ENCODE data around the gene CEMP1.
"Not testable (repeated sequence)": the region's sequence is repeated elsewhere in the genome, so short reads cannot be mapped to it uniquely, and the experiment has no call there.

Gene CEMP1, protein sequence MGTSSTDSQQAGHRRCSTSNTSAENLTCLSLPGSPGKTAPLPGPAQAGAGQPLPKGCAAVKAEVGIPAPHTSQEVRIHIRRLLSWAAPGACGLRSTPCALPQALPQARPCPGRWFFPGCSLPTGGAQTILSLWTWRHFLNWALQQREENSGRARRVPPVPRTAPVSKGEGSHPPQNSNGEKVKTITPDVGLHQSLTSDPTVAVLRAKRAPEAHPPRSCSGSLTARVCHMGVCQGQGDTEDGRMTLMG

DNA sequence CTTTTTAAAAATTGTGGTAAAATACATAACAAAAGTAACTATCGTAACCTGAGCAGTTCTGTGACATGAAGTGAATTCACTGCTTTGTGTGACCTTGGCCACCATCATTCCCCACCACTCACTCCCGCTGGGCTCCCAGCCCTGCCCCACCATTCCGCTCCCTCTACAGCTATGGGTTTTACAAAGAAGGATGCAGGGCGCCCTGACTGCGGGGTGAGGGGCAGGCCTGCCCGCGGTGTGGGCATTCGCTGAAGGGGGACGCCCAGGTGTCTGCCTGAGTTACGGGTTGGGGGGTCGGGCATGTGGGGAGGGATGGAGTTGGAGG, at the start of gene CEMP1:
TSS of gene CEMP1 (minus strand) at position 38 of the 325 bp plus-strand sequence. CDS start 335 bp downstream, outside the sequence.
- no peak for DNase-seq (ENCODE audit: low read depth in 1 of 2, low spot score in 1 of 2)

DNA sequence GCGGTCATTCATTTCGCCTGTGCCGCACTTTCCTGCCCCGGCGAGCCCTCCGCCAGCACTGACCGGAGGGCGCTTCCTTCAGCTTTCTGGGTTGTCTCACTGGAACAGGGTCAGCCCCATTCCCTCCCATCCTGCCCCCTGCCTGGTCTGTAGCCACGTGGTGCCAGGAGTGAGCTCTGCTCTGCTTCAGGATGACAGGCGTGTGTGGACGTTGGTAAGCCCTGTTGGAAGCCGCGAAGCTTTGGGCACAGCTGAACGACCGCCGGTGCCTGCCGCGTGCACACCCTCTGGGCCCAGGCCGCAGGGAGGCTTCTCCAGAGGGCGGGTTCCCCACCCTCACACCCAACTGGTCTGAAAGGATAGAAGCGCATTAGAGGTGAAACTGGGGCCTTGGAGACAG, 49.6 kb upstream of the CEMP1 start:
- DNase-seq (ENCODE audit: low read depth in 1 of 2, low spot score in 1 of 2), result not testable (repeated sequence)

DNA sequence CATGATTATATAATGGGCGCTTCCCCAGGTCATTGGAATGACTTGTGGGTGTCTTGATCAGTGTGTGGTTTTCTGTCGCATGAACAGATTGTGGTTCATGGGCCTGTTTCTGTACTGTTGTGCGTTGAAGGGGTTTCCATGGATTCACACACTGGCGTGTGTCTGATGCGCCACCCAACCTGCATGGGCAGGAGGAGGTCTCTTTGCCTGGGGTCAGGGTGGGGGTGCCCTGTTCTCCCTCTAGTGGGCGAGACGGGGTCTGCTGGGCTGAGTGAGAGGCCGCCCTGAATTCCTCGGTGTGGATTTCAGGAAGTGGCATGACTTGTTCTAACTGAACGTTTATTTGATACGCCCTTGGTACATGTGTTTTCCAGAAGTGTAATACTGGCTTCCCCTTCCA, 48.9 kb upstream of the CEMP1 start:
- DNase-seq (ENCODE audit: low read depth in 1 of 2, low spot score in 1 of 2), result not testable (repeated sequence)

DNA sequence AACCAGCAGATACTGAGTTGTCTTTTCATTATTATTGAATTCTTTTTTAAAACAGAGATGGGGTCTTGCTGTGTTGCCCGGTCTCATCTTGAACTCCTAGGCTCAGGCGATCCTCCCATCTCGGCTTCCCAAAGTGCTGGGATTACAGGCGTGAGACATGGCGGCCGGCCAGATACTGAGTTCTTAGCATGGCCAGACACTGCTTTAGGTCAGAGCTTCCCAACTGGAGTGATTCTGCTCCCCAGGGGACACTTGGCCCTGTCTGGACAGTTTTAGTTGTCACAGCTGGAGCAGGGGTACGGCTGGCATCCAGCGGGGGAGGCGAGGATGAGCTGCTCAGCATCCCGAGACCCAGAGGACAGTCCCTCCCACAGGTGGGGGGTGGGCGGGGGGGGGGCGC, 47.7 kb upstream of the CEMP1 start:
- not testable (repeated sequence) for DNase-seq (ENCODE audit: low read depth in 1 of 2, low spot score in 1 of 2)

DNA sequence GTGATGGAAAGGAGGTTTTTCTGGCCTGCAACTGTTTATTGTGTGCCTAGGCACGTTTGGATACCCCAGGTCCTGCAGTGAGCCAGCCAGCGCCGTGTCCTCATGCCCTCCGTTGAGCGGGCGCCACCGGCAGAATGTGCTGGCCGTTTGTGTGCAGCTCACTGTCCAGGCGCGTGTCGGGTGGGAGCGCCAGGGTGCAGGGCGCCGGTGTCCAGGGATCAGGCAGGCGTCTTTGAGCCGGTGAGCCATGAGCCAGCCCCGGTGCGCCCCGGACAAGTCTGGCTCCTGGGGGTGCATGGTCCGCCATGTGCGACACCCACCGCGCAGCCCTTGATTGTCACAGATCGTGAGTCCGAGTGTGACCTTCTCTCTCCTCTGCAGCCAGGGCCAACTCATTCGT, 45.8 kb upstream of the CEMP1 start:
- not testable (repeated sequence) for DNase-seq (ENCODE audit: low read depth in 1 of 2, low spot score in 1 of 2)

DNA sequence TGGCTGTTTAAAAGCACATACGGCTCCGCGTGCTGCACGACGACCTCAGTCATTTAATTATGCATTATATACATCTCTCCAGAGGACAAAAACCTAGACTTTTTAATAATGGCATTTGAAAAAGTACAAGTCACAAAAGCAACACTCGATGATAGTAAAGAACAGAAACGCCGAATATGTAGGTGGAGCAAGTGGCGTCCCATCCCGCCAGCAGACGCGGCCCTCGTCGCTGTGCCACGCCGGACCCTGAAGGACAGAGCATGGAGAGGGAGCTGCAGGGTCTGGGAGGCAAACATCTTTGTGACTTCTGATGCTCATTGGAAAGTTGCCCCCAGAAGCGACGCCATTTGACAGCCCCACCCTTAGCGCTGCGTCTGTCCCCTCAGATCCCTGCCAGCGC, 44.6 kb upstream of the CEMP1 start:
- not testable (repeated sequence) for DNase-seq (ENCODE audit: low read depth in 1 of 2, low spot score in 1 of 2)

DNA sequence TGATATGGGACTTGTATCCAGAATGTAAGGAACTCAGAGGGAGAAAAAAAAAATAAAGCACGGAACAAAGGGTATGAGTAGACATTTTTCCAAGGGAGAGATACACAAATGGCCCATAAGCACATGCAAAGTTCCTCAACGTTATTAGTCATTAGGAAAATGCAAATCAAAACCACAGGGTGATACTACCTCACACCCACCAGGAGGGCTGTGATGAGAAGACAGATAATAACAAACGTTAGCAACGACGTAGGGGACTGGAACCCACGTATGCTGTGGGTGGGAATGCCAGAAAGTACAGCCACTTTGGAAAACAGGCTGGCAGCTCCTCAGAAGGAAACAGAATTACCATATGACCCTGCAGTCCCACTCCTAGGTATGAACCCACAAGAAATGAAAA, 41.5 kb upstream of the CEMP1 start:
- DNase-seq (ENCODE audit: low read depth in 1 of 2, low spot score in 1 of 2), result not testable (repeated sequence)

DNA sequence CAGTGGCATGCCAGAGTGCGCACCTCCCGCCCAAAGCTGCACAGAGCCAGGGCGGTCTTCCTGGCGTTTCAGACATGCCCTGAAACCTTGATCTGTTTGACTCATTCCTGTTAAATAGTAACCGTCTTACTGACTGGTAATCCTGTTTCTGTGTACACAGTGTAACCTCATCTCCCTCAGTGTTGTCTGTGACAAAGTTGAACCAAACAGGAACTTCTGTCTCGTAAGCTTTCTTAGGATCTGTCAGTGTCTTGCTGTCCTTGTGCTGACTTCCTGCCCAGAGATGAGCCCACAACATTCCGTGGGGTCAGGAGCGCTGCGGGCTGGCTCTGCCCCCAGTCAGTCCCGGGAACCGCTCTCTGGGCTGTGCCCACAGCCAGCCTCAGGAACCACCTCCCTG, 37.4 kb upstream of the CEMP1 start:
- DNase-seq (ENCODE audit: low read depth in 1 of 2, low spot score in 1 of 2), result not testable (repeated sequence)

DNA sequence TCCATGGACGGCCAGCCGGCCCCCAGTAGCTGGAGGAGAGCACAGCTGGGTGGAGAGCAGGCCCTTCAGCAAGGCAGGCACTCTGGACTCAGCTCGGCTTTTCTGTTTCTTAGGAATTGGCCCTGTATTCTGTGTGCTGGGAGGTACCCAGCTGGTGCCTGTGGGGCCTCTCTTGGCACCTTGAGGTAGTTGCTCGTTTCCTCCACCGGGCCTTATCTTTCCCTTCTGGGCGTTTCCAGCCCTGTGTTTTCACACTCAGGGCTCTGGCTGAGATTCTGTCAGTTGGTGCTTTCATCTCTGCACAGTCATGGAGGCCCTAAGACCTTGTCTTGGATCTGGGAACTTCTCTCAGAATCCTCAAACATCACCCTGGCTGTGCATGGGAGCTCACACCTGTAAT, 36.3 kb upstream of the CEMP1 start:
- DNase-seq (ENCODE audit: low read depth in 1 of 2, low spot score in 1 of 2), result not testable (repeated sequence)

DNA sequence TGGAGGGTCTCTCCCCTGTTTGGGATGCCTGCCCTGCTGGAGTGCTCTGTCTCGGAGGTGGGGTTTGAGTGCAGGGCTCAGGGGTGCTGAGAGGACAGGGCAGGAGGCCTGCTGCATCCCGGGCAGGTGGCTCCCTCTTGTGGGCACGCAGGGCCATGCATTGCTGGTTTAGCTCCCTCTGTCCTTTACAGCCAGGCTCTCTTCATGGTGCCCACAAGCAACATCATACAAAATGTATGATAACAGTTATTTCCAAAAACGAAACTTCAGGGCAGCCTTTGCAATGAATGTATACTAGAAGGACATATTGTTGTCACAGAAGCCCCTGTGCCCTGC, 29.6 kb upstream of the CEMP1 start:
- DNase-seq (ENCODE audit: low read depth in 1 of 2, low spot score in 1 of 2), result peak in 1 of 2 donors; percentile 27

DNA sequence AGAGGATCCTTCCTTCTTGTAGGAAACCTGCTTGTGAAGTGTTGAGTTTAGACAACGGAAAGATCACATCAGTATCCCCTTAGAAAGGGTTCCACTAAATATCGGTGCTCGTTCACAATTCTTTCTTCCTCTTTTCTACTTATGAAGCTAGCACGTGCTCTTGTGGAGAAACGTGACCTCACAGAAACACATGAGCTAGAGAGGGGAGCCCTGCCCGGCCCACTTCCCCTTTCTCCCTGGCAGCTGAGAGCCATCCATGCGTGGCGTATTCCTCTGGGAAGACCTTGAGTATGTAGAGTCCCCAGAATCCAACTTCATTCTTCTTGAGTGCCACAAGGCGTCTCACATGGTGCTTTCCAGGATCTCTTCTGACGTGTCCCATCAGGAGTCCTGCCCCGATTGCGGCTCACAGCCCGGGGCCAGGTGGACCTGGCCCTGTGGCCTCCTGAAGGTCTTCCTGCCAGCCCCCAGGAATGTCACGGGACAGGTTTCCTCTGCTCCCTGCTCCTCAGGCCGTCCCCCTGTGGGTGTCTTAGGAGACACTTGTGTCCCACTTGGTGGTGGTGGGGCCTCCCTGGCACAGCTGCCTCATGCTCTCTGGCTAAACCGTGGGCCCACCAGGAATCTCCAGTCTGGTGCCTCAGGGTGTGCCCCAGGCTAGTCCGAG, 29.1 kb upstream of the CEMP1 start:
- not testable (repeated sequence) for DNase-seq (ENCODE audit: low read depth in 1 of 2, low spot score in 1 of 2)

DNA sequence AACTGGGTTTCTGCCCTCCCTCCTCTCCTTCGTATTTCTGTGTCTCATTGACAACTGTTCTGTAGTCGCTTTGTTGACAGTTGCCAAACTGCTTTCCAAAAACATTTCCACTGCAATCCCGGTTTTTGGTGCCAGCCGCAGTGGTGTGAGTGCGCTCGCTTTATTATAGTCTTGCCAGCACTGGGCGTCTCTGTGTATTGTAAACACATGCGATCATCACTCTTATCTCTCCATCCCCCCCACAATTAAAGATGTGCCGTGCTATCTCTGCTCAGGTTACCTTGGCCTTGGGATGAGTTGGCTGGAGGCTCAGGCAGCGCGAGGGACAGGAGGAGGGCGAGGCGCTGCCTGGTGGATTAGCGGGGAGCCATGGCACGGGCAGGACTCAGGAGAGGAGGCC, 25.9 kb upstream of the CEMP1 start:
- DNase-seq (ENCODE audit: low read depth in 1 of 2, low spot score in 1 of 2), result not testable (repeated sequence)

DNA sequence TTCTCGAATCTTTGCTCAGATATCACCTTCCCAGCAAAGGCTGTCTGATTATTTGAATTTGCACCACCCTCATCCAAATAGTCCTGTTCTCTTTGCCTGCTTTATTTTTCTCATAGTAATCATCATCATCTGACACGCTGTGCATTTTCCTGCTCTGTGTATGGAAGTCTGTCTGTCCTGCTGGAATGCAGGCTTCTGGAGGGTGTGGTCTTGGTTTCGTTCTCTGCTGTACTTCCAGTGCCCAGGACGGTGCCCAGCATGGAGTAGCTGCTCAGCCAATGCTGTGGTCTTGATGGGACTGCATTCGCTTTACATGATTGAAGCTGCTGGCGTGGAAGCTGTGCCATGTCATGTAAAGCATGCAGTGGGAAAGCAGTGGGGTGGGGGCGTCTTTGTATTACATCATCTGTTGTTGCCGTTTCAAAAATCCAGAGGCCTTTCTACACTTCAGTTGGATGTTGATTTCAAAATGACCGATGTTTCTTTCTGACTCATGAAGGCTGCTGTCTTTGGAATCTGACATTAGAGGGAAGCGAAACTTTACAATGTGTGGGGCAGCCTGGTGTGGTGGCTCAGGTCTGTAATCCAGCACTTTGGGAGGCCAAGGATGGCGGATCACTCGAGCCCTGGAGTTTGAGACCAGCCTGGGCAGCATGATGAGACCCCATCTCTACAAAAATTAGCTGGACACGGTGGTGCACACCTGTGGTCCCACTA, 23.7 kb upstream of the CEMP1 start:
- not testable (repeated sequence) for DNase-seq (ENCODE audit: low read depth in 1 of 2, low spot score in 1 of 2)

DNA sequence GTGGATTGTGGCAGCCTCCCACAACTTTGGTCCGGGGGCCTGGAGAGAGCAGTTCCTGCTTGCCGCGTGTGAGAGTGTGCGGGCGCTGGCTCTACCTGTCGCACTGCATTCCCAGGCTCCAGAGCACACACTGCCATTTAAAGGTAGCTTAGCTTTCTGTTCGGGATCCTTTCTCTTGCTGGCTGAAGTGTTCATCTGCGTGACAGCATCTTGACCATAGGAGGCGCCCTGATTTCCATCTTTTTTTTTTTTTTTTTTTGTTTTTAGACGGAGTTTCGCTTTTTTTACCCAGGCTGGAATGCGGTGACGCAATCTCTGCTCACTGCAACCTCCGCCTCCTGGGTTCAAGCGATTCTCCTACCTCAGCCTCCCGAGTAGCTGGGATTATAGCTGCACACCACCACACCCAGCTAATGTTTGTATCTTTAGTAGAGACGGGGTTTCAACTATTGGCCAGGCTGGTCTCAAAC, 20.2 kb upstream of the CEMP1 start:
- not testable (repeated sequence) for DNase-seq (ENCODE audit: low read depth in 1 of 2, low spot score in 1 of 2)

DNA sequence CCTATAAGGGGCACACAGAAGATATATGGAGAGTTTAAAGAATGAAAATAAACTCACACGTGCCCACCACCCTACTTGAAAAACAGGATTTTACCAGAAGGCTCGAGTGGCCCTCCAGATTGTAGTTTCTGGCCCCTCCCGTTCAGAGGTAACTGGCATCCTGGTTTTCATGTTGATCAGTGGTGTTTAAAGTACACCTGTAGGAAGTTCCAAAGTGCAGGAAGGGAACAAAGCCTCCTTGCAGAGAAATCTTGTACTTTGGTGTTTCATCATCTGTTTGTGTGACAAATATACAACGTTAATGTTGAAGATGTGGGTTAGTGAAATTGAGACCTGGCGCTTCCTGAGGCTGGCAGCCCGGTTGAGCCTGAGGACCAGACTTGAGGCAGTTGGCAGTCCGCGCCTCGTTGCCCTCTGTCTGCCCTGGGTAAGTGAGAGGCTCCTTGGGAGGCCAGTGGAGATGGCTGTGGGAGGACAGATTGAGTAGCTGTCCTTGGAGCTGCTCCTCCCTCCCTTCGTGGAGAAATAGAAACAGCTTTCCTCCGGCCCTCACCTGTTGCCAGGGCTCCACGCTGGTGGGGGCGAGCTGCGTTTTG, 19.2 kb upstream of the CEMP1 start:
- not testable (repeated sequence) for DNase-seq (ENCODE audit: low read depth in 1 of 2, low spot score in 1 of 2)

DNA sequence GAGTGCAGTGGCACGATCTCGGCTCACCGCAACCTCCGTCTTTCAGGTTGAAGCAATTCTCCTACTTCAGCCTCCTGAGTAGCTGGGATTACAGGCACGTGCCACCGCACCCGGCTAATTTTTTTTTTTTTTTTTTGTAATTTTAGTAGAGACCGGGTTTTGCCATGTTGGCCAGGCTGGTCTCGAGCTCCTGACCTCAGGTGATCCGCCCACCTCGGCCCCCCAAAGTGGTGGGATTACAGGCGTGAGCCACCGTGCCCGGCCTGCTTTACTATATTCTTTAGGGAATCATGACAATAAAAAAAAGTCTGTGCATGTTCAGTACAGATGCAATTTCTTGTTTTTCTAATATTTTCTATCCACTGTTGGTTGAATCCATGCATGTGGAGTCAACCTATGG, 12.6 kb upstream of the CEMP1 start:
- DNase-seq (ENCODE audit: low read depth in 1 of 2, low spot score in 1 of 2), result not testable (repeated sequence)

DNA sequence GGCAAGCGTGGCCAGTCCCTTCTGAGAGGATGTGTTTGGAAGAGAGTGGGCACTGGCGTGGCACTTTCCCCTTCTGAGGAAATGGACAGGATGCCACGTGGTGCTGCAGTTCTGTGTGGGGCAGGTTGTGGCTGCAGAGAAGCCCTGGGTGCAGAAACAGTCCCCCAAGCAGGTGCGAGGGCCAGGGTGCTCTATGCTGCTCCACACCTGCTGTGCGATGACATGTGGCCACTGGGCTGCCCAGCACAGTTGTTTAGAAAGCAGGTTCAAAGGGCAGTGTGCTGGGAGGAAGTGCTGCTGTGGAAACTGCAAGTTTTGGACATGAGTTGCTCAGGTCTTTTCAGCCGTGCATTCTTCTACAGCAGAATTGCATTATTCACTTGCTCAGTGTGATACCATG, 10.2 kb upstream of the CEMP1 start:
- not testable (repeated sequence) for DNase-seq (ENCODE audit: low read depth in 1 of 2, low spot score in 1 of 2)

DNA sequence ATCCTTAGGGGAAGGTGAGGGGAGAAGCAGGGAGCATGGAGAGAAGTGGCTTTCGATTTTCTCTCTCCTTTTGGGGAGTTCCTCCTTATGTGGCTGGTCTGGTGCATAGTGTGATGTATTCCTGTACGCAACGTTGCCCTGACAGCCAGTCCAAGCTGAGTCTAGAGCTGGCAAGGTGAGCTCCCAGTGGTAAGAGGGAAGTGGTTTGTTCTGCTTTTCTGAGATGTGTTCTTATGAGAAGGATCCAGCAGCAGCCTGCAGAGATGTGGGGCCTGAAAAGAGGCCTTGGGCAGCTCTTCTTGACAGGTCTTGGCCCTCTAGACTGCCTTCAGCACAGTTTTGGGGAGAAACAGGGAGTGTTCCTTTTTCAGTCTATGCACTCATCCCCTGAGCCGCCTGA, 9.7 kb upstream of the CEMP1 start:
- DNase-seq (ENCODE audit: low read depth in 1 of 2, low spot score in 1 of 2), result not testable (repeated sequence)

DNA sequence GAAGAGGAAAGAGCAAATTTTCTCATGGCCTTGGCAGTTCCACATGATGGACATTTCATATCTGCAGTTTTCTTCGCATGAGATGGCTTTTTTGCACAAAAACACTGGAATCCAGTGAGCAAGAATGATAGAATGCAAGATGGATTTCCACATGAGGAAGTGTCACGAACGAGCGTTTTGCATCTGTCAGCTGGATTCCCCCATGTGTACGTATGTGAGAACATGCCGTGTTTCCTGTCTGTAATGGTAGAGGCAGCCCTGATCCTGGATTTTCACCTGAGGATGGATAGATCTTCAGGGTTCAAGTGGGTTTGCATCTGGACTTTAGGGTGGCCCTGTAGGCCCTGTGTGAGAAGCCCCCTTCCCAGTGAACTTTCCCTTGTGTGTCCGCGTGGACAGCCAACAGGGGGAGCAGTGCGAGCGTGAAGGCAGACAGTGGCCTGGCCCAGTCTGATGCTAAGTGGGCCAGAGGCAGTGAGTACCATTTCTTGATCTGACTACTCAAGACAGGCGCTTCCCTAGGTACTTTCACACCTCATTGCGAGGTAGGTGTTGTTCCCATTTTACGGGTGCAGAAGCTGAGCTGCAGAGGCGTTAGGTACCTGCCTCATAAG, 8.7 kb upstream of the CEMP1 start:
- DNase-seq (ENCODE audit: low read depth in 1 of 2, low spot score in 1 of 2), result not testable (repeated sequence)

DNA sequence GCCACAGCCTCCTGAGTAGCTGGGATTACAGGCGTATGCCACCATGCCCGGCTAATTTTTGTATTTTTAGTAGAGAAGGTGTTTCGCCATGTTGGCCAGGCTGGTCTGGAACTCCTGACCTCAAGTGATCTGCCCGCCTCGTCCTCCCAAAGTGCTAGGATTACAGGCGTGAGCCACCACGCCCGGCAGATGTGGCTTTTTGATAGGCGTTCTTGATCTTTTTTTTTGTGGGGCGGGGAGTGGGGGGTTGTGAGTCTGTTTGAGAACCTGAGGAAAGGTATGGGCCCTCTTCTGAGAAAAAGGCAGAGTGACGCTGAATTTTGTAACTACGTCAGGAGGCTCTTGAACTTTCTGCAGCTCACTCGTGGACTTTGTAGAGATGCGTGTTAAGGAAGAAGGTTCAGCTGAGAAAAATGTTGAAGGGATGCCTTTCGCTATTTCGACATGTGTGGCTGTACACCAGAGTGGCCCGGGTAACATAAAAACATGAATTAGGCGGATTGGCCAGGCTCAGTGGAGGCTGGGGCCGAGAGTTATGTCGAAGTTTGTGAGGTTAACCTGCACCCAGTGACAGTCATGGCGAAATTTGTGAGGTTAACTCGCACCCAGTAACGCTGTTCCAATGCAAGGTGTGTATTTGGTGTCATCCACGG, 8.1 kb upstream of the CEMP1 start:
- DNase-seq (ENCODE audit: low read depth in 1 of 2, low spot score in 1 of 2), result not testable (repeated sequence)

Data from activated T-helper 1 cell treated with anti-CD3 and anti-CD28 coated beads, Interleukin-2, amount 50 U/mL, for 16 hours (primary cell).